ENCODE measurements around the gene NPAS3. TPM values are rescaled to one million over a fixed set of nuclear protein-coding genes. Genes with fewer than 3 reads are reported as not detected.

The NPAS3 gene
- total and polyA plus RNA-seq, 10 donors = 0.13 to 9.5 (median 2.9) TPM

DNA sequence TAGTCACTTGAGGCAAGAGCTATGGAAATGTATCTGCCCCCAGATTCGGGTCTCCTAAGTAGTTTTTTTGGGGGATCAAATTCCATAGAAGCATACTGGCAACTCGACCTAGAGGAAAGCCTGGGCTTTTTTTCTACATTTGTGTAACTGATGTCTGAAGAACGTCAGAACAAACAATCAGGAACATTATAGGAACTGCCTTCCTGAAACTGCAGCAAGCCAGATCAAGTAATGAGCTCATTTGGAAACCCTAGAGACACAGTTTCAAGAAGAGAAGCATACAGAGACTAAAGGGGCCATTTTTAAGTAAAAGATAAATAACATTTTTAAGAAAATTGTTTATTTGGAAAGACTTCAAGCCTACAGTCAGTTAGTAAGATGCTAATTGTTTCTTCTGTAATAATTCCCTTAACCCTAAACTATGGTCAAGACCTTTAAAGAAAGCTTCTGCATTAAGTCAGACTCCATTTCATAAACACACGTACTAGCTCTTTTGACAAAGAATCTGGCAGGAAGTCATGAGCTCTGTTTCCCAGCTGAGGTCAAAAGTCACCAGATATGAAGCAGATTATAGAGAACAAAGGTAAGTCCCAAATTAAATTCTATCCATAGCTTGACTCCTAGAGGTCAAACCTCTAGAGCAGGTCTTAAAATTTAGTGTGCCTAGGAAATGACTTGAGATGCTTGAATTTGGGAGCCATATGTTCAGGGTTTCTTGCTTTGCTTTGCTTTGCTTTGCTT lies 899.4 kb downstream of the NPAS3 start:
- Histone ChIP-seq H3K4me3 (no peak overlapping the region), H3K4me1 (peaks cover 0 to 8% (median 2%) of the 10 kb centered on the region in 6 donors), H3K27ac (no peak overlapping the region), H3K36me3 (no peaks in the 10 kb centered on the region), H3K9me3 (no peaks in the 10 kb centered on the region), H3K27me3 (replicated peaks in 1 of 7) (no peaks in the 10 kb centered on the region)
- no peak for TF ChIP-seq POLR2A (IDR thresholded peaks at IDR 0.05)
- TF ChIP-seq, protein P1, sequence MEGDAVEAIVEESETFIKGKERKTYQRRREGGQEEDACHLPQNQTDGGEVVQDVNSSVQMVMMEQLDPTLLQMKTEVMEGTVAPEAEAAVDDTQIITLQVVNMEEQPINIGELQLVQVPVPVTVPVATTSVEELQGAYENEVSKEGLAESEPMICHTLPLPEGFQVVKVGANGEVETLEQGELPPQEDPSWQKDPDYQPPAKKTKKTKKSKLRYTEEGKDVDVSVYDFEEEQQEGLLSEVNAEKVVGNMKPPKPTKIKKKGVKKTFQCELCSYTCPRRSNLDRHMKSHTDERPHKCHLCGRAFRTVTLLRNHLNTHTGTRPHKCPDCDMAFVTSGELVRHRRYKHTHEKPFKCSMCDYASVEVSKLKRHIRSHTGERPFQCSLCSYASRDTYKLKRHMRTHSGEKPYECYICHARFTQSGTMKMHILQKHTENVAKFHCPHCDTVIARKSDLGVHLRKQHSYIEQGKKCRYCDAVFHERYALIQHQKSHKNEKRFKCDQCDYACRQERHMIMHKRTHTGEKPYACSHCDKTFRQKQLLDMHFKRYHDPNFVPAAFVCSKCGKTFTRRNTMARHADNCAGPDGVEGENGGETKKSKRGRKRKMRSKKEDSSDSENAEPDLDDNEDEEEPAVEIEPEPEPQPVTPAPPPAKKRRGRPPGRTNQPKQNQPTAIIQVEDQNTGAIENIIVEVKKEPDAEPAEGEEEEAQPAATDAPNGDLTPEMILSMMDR (IDR thresholded peaks at IDR 0.05 in 8 of 11, conservative IDR thresholded peaks at IDR 0.05 in 3 of 11) = no peak
- TF ChIP-seq POLR2AphosphoS5 (IDR thresholded peaks at IDR 0.05) = no peak
- no peak for DNase-seq
- 66 to 75% (median 69%) methylated on average over 4 of the region's 4 CpGs for WGBS, 5 donors
- intact Hi-C loops (cut with DNase I; ENCODE audit: low total_unique reads) = loop anchor here (2.0 kb wide), 1 partner anchor 261 kb away; no protein-coding TSS in a partner anchor

DNA sequence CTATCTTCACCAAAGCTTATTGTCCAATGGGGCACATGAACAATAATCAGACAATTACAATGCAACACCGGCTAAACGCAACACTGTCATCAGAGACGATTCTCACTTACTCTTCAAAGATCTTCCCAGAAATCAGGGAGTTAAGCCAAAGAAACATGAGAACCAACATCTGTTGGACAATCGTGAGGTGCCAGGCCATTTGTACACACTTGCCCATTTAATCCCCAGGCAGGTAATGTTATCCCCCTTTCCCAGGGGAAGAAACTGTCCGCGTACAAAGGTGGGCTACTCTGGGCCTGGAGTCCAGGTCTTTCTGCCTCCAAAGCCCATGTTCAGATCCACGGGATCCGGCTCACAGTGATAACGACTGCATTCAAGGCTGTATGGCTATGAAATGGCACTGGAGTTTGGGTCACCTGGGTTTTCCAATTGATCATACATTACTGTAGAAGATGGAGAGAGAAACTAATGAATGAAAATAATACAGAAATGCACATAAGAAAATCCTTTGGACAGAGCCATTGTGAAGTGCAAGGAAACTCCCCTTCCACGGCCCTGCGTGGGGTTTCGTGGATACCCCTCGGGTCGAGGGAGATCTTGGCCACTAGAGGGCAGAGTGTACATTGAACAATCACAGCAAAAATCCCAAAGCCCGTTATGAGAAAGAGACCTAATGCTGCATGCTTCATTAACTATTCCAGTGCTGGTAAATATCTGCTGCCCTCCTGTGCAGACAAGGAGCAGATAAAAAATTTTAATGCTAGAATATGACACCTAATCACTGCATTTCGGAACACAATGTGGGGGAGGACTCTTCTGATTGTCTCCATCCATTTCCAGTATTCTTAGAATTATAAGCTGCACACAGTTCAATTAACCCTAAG lies 900.8 kb downstream of the NPAS3 start:
- no peaks in the 10 kb centered on the region for H3K27me3 ChIP-seq (replicated peaks in 1 of 7)
- intact Hi-C loops (cut with DNase I; ENCODE audit: low total_unique reads) = loop anchor here (2.0 to 10.0 kb wide), 3 partner anchors 259 to 485 kb away; no protein-coding TSS in a partner anchor
- no peaks in the 10 kb centered on the region for H3K9me3 ChIP-seq
- TF ChIP-seq, protein P1 (IDR thresholded peaks at IDR 0.05 in 8 of 11, conservative IDR thresholded peaks at IDR 0.05 in 3 of 11) = peak in 10 of 11 experiments; percentile 28 to 85 (median 67)
- no peak for TF ChIP-seq POLR2A (IDR thresholded peaks at IDR 0.05)
- peak; percentile 71 for DNase-seq
- H3K4me1 ChIP-seq = peaks cover 0 to 8% (median 2%) of the 10 kb centered on the region in 6 donors
- WGBS, 5 donors = 51 to 57% (median 53%) methylated on average over 16 of the region's 16 CpGs
- H3K36me3 ChIP-seq = no peaks in the 10 kb centered on the region
- H3K27ac ChIP-seq = no peak overlapping the region
- no peak overlapping the region for H3K4me3 ChIP-seq

DNA sequence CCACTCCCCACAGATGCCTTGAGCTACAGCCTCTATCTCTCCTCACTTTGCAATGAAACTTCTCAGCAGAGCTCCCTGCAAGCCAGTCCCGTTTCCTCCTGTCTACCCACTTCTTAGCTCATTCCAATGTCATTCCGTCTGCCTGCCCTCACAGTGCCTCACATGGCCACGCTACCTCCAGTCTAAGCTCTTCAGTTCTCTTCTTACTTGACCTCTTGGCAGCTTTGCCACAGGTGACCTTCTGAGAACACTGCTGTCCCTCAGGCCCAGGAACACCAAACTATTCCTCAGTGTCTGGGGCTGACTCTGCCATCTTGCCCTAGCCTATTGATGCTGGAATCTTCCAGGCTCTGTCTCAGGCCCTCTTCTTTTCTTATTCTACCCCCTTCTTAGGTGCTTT lies 902.1 kb downstream of the NPAS3 start:
- Histone ChIP-seq H3K9me3 (no peaks in the 10 kb centered on the region), H3K4me3 (no peak overlapping the region), H3K4me1 (peaks cover 0 to 8% (median 2%) of the 10 kb centered on the region in 6 donors), H3K36me3 (no peaks in the 10 kb centered on the region), H3K27me3 (replicated peaks in 1 of 7) (no peaks in the 10 kb centered on the region), H3K27ac (no peak overlapping the region)
- TF ChIP-seq, protein P1 (IDR thresholded peaks at IDR 0.05 in 8 of 11, conservative IDR thresholded peaks at IDR 0.05 in 3 of 11) = no peak
- TF ChIP-seq POLR2AphosphoS5 (IDR thresholded peaks at IDR 0.05) = no peak
- no peak for TF ChIP-seq POLR2A (IDR thresholded peaks at IDR 0.05)
- DNase-seq = no peak
- 79 to 95% (median 88%) methylated on average over 3 of the region's 3 CpGs for WGBS, 5 donors
- intact Hi-C loops (cut with DNase I; ENCODE audit: low total_unique reads) = loop anchor here (5.0 to 10.0 kb wide), 2 partner anchors 387 to 484 kb away; no protein-coding TSS in a partner anchor
